Measurements from ENCODE around the gene ALX1.
"Not testable (repeated sequence)": the region's sequence is repeated elsewhere in the genome, so short reads cannot be mapped to it uniquely, and the experiment has no call there.

ALX1 gene

DNA sequence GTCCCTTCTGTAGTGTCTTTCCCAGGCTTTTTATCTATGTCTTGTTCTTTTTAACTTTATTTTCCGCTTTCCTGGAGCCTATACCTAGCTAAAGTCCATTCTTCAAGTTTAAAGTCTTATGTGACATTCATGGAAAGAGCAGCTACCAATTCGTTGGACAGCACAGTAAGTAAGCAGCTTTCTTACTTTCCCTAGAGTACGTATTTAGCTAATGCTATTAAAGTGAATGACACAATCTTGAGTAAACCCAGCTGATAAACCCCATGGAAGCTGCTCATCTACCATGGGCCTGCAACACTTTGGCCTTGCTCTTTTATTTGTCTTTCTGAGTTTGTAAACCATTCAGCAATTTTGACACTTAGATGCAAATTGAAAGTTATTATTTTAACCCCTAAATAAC, 30.0 kb downstream of the ALX1 start:
- Histone ChIP-seq H3K9me3 (ENCODE audit: low read depth, low read length) (no peaks in the 10 kb centered on the region), H3K27ac (no peak overlapping the region), H3K9ac (ENCODE audit: insufficient read length) (no peak overlapping the region), H3K4me3 (no peak overlapping the region), H3K36me3 (ENCODE audit: insufficient read depth, low read length) (no peaks in the 10 kb centered on the region)
- no peak for DNase-seq (ENCODE audit: low read depth, low spot score)
- TF ChIP-seq FOXP2 (optimal IDR thresholded peaks at IDR 0.05; ENCODE audit: control extremely low read depth, extremely low read length, insufficient read depth) (no peak), EZH2 (IDR thresholded peaks at IDR 0.05) (no peak), POLR2AphosphoS5 (IDR thresholded peaks at IDR 0.05; ENCODE audit: borderline replicate concordance, low read depth, low read length) (no peak)

- Histone ChIP-seq H3K27ac (no peak overlapping the region), H3K4me3 (no peak overlapping the region), H3K9ac (ENCODE audit: insufficient read length) (no peak overlapping the region), H3K36me3 (ENCODE audit: insufficient read depth, low read length) (no peaks in the 10 kb centered on the region), H3K9me3 (ENCODE audit: low read depth, low read length) (no peaks in the 10 kb centered on the region)
- no peak for DNase-seq (ENCODE audit: low read depth, low spot score)
- TF ChIP-seq POLR2AphosphoS5 (IDR thresholded peaks at IDR 0.05; ENCODE audit: borderline replicate concordance, low read depth, low read length) (no peak), EZH2 (IDR thresholded peaks at IDR 0.05) (no peak), FOXP2 (optimal IDR thresholded peaks at IDR 0.05; ENCODE audit: control extremely low read depth, extremely low read length, insufficient read depth) (no peak)
These were observed 30.5 kb downstream of the ALX1 start for GRCh38 chr12:85310456-85311076.

GRCh38 chr12:85317866-85318636, 38.0 kb downstream of the ALX1 start:
- not testable (repeated sequence) for DNase-seq (ENCODE audit: low read depth, low spot score); H3K4me3 ChIP-seq; H3K27ac ChIP-seq; H3K36me3 ChIP-seq (ENCODE audit: insufficient read depth, low read length); H3K9ac ChIP-seq (ENCODE audit: insufficient read length); H3K9me3 ChIP-seq (ENCODE audit: low read depth, low read length)

- Histone ChIP-seq H3K9me3 (ENCODE audit: low read depth, low read length) (no peaks in the 10 kb centered on the region), H3K27ac (peak overlapping the region; percentile 42; the same call in 1 of the 2 replicates), H3K9ac (ENCODE audit: insufficient read length) (no peak overlapping the region), H3K4me3 (no peak overlapping the region), H3K36me3 (ENCODE audit: insufficient read depth, low read length) (no peaks in the 10 kb centered on the region)
- DNase-seq (ENCODE audit: low read depth, low spot score): peak; percentile 87
- no peak for TF ChIP-seq EZH2 (IDR thresholded peaks at IDR 0.05)
- TF ChIP-seq POLR2AphosphoS5 (IDR thresholded peaks at IDR 0.05; ENCODE audit: borderline replicate concordance, low read depth, low read length): peak; percentile 13; the same call in 1 of the 2 replicates
These were observed 42.7 kb downstream of the ALX1 start for GRCh38 chr12:85322715-85323114.

GRCh38 chr12:85325442-85325841, 45.4 kb downstream of the ALX1 start:
- Histone ChIP-seq H3K36me3 (ENCODE audit: insufficient read depth, low read length) (no peaks in the 10 kb centered on the region), H3K27ac (no peak overlapping the region), H3K4me3 (no peak overlapping the region), H3K9ac (ENCODE audit: insufficient read length) (no peak overlapping the region), H3K9me3 (ENCODE audit: low read depth, low read length) (no peaks in the 10 kb centered on the region)
- TF ChIP-seq FOXP2 (optimal IDR thresholded peaks at IDR 0.05; ENCODE audit: control extremely low read depth, extremely low read length, insufficient read depth) (no peak), POLR2AphosphoS5 (IDR thresholded peaks at IDR 0.05; ENCODE audit: borderline replicate concordance, low read depth, low read length) (no peak), EZH2 (IDR thresholded peaks at IDR 0.05) (no peak)
- DNase-seq (ENCODE audit: low read depth, low spot score): no peak

DNA sequence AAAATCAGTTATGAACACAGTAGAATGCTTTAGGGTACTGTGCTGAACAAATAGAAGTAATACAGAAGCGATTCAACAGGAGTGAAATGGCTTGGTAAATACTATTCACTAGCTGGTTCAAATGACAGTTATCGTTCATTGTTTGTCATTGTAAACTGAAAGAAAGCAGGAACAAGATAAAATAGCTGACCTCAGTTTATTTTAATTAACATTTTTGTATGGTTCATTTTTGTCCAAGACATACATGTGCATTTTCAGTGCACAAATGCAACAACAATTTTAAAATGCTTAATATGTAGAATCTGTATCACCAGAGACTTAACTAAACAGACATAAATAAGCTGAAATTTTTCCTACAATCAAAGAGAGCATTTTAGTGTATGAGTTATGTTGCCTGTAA, 49.9 kb downstream of the ALX1 start:
- Histone ChIP-seq H3K4me3 (no peak overlapping the region), H3K9me3 (ENCODE audit: low read depth, low read length) (no peaks in the 10 kb centered on the region), H3K9ac (ENCODE audit: insufficient read length) (no peak overlapping the region), H3K36me3 (ENCODE audit: insufficient read depth, low read length) (no peaks in the 10 kb centered on the region), H3K27ac (no peak overlapping the region)
- TF ChIP-seq EZH2 (IDR thresholded peaks at IDR 0.05) (no peak), FOXP2 (optimal IDR thresholded peaks at IDR 0.05; ENCODE audit: control extremely low read depth, extremely low read length, insufficient read depth) (no peak), POLR2AphosphoS5 (IDR thresholded peaks at IDR 0.05; ENCODE audit: borderline replicate concordance, low read depth, low read length) (no peak)
- no peak for DNase-seq (ENCODE audit: low read depth, low spot score)

- Histone ChIP-seq H3K9me3 (ENCODE audit: low read depth, low read length) (no peaks in the 10 kb centered on the region), H3K9ac (ENCODE audit: insufficient read length) (no peak overlapping the region), H3K4me3 (peak overlapping the region; percentile 17; the same call in 1 of the 2 replicates), H3K27ac (peak overlapping the region; percentile 68), H3K36me3 (ENCODE audit: insufficient read depth, low read length) (no peaks in the 10 kb centered on the region)
- DNase-seq (ENCODE audit: low read depth, low spot score): no peak
- TF ChIP-seq FOXP2 (optimal IDR thresholded peaks at IDR 0.05; ENCODE audit: control extremely low read depth, extremely low read length, insufficient read depth): no peak
- no peak for TF ChIP-seq POLR2AphosphoS5 (IDR thresholded peaks at IDR 0.05; ENCODE audit: borderline replicate concordance, low read depth, low read length)
- no peak for TF ChIP-seq EZH2 (IDR thresholded peaks at IDR 0.05)
These were observed 68.8 kb downstream of the ALX1 start for GRCh38 chr12:85348779-85349178.

- no peak for TF ChIP-seq POLR2AphosphoS5 (IDR thresholded peaks at IDR 0.05; ENCODE audit: borderline replicate concordance, low read depth, low read length)
- no peak for TF ChIP-seq EZH2 (IDR thresholded peaks at IDR 0.05)
- TF ChIP-seq FOXP2 (optimal IDR thresholded peaks at IDR 0.05; ENCODE audit: control extremely low read depth, extremely low read length, insufficient read depth): no peak
- Histone ChIP-seq H3K36me3 (ENCODE audit: insufficient read depth, low read length) (no peaks in the 10 kb centered on the region), H3K27ac (no peak overlapping the region; the same call in 1 of the 2 replicates), H3K4me3 (no peak overlapping the region), H3K9me3 (ENCODE audit: low read depth, low read length) (no peaks in the 10 kb centered on the region), H3K9ac (ENCODE audit: insufficient read length) (no peak overlapping the region)
- DNase-seq (ENCODE audit: low read depth, low spot score): no peak
These were observed 70.3 kb downstream of the ALX1 start for GRCh38 chr12:85350356-85350755.
